ENCODE measurements around the gene CA6. TPM values are rescaled to one million over a fixed set of nuclear protein-coding genes. Genes with fewer than 3 reads are reported as not detected.
A peak's percentile ranks its signal among the peaks of the same experiment; 100 is the strongest.
"Not testable (repeated sequence)": the region's sequence is repeated elsewhere in the genome, so short reads cannot be mapped to it uniquely, and the experiment has no call there.

The CA6 gene
- not detected in 2 replicates for total RNA-seq (2014; rRNA removed)
- polyA plus RNA-seq (2012) = not detected

DNA sequence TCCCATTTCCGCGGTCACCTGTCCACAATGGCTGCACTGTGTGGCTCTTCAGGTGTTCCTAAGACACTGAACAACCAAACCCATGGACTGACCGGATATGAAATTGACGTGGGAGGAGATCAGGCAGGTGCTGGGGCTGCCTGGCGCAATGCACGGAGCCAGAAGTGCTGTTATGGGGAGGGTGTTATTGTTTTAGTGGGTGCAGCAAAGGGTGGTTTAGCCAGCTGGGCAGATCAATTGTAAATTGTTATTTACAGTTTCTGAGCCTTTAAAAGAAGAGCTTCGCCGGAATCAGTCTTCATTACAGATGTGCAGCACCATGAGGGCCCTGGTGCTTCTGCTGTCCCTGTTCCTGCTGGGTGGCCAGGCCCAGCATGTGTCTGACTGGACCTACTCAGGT is at the start of gene CA6:
Gene CA6, plus strand, starts transcription at position 301 of the 400 bp plus-strand sequence. Its CDS starts 19 bp downstream, at position 320.
- no peak for DNase-seq (ENCODE audit: low read depth)

DNA sequence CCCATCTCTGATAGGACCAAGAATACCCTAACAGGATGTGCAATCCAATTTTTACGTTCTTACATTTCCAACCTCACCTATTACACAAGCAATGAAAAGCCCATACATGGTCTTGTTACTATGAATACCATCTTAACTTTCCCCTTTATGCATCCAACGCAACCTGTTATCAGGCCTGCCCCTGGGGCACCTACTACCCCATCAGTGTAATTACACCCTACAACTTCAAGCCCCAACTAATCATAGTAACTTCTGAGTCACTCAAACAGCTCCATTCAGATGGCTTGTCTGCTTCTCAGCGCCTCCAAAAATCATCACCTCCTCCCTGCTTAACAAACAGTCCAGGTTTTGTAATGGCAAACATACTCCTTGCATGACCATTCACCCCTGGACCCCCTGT is 48.9 kb upstream of the CA6 start:
- not testable (repeated sequence) for DNase-seq (ENCODE audit: low read depth)

DNA sequence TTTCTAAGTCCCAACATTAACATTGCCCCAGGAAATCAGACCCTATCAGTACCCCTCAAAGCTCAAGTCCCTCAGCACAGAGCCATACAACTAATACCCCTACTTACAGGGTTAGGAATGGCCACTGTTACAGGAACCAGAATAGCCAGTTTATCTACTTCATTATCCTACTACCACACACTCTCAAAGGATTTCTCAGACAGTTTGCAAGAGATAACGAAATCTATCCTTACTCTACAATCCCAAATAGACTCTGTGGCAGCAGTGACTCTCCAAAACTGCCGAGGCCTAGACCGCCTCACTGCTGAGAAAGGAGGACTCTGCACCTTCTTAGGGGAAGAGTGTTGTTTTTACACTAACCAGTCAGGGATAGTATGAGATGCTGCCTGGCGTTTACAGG is 48.2 kb upstream of the CA6 start:
- not testable (repeated sequence) for DNase-seq (ENCODE audit: low read depth)

- DNase-seq (ENCODE audit: low read depth) = not testable (repeated sequence)
These were observed 47.2 kb upstream of the CA6 start for GRCh38 chr1:8898418-8898817.

DNA sequence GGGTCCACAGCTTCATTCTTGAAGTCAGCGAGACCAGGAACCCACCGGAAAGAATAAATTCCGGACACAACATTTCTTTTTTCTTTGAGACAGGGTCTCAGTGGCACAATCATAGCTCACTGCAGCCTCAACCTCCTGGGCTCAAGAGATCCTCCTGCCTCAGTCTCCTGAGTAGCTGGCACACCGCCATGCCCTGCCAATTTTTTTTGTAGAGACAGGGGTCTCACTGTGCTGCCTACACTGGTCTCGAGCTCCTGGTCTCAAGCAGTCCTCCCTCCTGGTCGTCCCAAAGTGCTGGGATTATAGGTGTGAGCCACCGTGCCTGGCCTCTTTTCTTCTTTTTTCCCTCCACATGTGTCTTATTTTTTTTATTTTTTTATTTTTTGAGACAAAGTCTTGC is 46.6 kb upstream of the CA6 start:
- DNase-seq (ENCODE audit: low read depth) = no peak

- DNase-seq (ENCODE audit: low read depth) = peak; percentile 58
These were observed 45.0 kb upstream of the CA6 start for GRCh38 chr1:8900684-8901083.

DNA sequence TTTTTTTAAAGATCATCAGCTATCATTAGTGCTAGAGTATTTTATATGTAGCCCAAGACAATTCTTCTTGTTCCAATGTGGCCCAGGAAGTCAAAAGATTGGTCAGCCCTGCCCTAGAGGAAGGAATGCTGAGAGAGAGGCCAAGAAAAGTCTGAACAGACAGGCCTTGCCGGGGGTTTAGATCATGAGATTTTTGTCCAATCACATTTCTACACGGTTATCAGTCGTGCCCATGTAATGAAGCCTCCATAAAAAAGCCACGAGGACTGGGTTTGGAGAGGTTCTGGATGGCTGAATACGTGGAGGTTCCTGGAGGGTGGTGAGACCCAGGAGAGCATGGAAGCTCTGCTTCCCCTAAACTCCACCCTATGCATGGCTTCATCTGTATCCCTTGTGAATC is 42.9 kb upstream of the CA6 start:
- peak; percentile 44 for DNase-seq (ENCODE audit: low read depth)

- DNase-seq (ENCODE audit: low read depth) = peak; percentile 65
These were observed 42.3 kb upstream of the CA6 start for GRCh38 chr1:8903410-8903809.

- DNase-seq (ENCODE audit: low read depth) = peak; percentile 91
These were observed 41.6 kb upstream of the CA6 start for GRCh38 chr1:8903908-8904650.

GRCh38 chr1:8905582-8906191 is 40.0 kb upstream of the CA6 start:
- DNase-seq (ENCODE audit: low read depth) = no peak

DNA sequence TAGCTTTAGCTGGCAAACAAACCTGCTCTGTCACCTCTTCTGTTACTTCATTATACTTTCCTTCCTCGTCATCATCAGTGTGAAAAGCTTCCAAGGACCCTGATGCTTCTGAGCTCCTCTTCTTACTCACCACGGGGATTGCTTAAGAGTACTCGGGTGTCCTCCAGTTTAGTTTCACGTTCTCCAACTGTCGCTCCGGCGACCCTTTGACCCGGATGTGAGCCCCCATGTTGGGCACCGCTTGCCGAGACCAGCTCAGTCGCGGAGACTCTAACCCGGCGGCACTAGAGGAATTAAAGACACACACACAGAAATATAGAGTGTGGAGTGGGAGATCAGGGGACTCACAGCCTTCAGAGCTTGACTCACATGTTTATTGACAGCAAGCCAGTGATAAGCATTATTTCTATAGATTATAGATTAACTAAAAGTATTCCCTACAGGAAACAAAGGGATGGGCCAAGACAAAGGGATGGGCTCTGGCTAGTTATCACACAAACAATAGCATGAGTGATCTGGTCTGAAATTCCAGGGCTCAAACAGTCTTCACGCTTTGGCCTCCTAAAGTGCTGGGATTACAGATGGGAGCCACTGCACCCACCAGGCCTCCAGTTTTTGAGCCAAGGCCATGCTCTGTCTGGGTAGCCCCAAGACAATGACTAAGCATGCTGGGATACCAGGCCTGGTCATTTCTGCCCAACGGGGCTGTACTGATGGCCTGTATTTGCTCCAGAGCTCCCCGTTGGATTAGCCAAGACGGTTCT is 37.1 kb upstream of the CA6 start:
- DNase-seq (ENCODE audit: low read depth) = no peak

DNA sequence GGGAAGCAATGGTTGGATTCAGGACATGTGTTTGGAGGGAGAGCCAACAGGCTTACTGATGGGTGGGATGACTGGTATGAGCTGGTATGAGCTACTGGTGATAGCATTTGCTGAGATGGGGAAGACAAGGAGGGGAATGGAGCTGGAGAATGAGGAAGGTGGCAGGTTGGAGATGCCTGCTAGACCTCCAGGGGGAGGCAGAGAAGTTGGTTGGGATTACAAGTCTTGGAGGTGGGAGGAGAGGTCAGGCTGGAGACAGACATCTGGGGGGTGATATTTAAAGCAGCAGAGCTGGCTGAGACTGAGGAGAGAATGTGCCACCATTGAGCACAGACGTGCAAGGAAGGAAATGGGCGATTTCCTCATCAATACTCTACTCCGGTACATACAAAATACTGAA is 35.3 kb upstream of the CA6 start:
- no peak for DNase-seq (ENCODE audit: low read depth)

DNA sequence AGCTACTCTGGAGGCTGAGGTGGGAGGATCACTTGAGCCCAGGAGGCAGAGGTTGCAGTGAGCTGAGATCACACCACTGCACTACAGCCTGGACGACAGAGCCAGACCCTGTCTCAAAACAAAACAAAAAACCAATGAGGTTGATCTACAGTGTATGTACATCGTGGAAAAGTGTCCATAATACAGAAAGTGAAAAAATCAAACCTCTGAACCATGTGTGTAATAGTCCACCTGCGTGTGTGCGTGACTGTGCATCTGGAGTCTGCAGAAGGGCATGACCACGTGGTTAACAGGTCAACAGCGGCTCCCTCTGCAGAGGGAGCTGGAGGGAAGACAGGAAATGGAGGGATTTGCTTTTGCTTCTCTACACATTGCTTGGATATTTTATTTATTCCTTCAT is 34.8 kb upstream of the CA6 start:
- DNase-seq (ENCODE audit: low read depth) = no peak

DNA sequence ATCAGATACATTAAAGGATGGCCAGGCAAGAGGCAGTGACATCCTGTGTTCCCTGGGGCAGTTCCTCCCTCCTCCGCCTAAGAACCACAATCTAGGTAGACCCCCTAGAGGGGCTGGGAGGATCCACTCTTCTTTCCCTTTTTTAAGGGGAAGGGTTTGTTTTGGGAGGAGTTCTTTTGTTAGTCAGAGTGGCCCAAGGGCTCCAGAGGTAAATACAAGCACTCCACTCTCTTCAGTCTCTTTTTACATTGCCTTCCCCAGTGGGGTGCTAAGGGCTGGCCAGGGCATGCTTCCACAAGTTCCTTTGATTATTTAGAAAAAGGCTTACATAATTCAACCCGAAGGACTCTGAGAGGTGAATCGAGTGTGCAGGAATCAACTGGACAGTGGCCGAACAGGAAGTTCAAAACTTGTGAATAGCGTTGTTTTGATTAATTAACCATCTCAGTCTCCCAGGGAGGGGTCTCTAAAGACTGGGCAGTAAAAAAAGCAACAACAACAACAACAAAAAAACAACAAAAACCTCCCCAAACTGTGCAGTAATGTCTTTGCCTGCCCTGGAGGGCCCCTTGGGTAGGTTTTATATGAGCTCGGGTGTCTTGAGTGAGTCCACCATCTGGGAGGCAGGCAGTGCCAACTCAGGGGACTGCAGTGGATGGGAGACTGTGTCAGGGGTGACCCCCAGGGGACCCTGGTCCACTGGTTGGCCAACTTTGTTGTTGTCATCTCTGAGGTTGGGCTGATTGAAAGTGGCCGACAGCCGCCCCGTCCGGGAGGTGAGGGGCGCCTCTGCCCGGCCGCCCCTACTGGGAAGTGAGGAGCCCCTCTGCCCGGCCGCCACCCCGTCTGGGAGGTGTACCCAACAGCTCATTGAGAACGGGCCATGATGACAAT is 34.0 kb upstream of the CA6 start:
- no peak for DNase-seq (ENCODE audit: low read depth)

DNA sequence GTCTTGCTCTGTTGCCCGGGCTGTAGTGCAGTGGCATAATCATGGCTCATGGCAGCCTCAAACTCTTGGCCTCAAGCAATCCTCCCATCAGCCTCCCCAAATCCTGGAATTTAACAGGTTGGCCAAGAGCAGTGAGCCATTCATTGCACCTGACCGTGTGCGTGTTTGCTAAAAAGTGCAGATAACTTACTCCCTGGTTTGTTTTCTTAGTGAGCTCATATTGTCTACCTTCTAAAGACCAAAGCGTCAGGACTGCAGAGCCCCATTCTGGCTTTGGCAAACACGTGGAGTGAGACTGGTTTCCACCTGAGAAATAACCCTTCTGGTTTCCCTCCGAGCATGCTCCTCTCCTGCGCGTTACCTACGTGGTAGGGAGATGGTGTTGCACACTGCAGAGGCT is 32.2 kb upstream of the CA6 start:
- no peak for DNase-seq (ENCODE audit: low read depth)

- no peak for DNase-seq (ENCODE audit: low read depth)
These were observed 31.2 kb upstream of the CA6 start for GRCh38 chr1:8914466-8914865.

- no peak for DNase-seq (ENCODE audit: low read depth)
These were observed 30.2 kb upstream of the CA6 start for GRCh38 chr1:8915446-8915845.

- DNase-seq (ENCODE audit: low read depth) = peak; percentile 66
These were observed 28.1 kb upstream of the CA6 start for GRCh38 chr1:8917536-8917935.

- DNase-seq (ENCODE audit: low read depth) = no peak
These were observed 22.7 kb upstream of the CA6 start for GRCh38 chr1:8922962-8923361.

DNA sequence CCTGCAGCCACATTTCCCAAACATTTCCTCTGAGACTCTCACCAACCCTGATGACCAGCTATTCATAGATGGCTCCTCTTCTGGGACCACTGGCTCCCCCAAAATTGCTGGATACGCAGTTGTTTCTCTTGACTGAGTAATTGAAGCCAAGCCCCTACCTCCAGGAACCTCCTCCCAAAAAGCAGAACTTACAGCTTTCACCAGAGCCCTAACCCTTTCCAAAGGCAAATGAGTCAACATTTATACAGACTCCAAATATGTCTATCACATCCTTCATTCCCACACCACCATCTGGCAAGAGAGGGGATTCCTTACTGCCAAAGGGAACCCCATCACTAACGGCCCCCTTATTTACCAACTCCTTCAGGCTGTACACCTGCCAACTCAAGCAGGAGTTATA is 20.3 kb upstream of the CA6 start:
- DNase-seq (ENCODE audit: low read depth) = no peak

DNA sequence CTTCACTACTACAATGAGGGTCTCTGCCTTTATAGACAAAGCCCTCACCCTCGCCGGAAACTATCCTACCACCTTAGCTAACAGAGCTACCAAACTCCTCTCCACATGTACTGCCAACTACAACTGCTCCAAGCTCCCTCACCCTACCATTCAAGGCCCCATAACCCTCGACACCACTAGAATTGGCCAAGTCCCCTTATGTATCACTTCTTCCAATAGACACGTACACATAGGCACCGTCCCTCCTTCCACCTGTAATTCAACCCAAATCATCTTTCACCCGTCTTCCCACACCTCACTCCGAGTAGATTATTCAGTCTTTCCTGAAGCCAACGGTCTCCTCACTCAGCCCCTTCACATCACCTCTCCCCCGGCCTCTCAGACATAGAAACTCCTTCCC is 19.7 kb upstream of the CA6 start:
- DNase-seq (ENCODE audit: low read depth) = no peak
